ENCODE measurements around the gene GEMIN7. TPM values are rescaled to one million over a fixed set of nuclear protein-coding genes. Genes with fewer than 3 reads are reported as not detected.

Gene GEMIN7
- total RNA-seq (10 to 100 TPM; 14.4 to 15.4 TPM), polyA plus RNA-seq (ENCODE audit: insufficient read length in 2 of 2) (10 to 100 TPM; 24.0 to 27.4 TPM)
- long read RNA-seq, donor 1, partial matches to known transcripts, result 0 of 4 reads
- long read RNA-seq, donor 1, other reads (novel, unspliced or antisense), result 0 of 4 reads
- long read RNA-seq, donor 2, partial matches to known transcripts, result 0 of 2 reads
- long read RNA-seq, donor 2, other reads (novel, unspliced or antisense), result 0 of 2 reads
- long read RNA-seq, donor 3, partial matches to known transcripts, result 0 of 4 reads
- long read RNA-seq, donor 3, other reads (novel, unspliced or antisense), result 0 of 4 reads
- long read RNA-seq, donor 4, transcript GEMIN7-201 (3 exons, 1,657 nt), result major isoform, 7 of 20 reads
- long read RNA-seq, donor 4, partial matches to known transcripts, result 8 of 20 reads
- long read RNA-seq, donor 4, other reads (novel, unspliced or antisense), result 0 of 20 reads

- Histone ChIP-seq H3K27me3 (ENCODE audit: control insufficient read depth, insufficient read depth, low read length) (peaks cover 14% of the 10 kb centered on the region), H3K27ac (ENCODE audit: low read depth, low read length) (no peak within 1 kb of the TSS), H3K4me3 (ENCODE audit: low read depth, low read length) (peak within 1 kb of the TSS; percentile 84), H3K4me1 (ENCODE audit: control insufficient read depth, insufficient read depth, low read length) (peaks cover 32% of the 10 kb centered on the region), H3K9me3 (ENCODE audit: control insufficient read depth, insufficient read depth, low read length) (no peaks in the 10 kb centered on the region), H3K36me3 (ENCODE audit: control insufficient read depth, insufficient read depth, low read length) (peaks cover 25% of the 10 kb centered on the region)
- under 1% methylated on average over 55 of the region's 61 CpGs for WGBS (ENCODE audit: insufficient coverage)
- peak in 3 of 6 donors; percentile 64 to 89 (median 85) for DNase-seq (ENCODE audit: low read depth in 4 of 6, low spot score in 6 of 6)
These were observed at the start of gene GEMIN7 for GRCh38 chr19:45079063-45079910. GEMIN7 (plus strand) TSS chr19:45079260; CDS start chr19:45090115, 10,855 bp downstream.

DNA sequence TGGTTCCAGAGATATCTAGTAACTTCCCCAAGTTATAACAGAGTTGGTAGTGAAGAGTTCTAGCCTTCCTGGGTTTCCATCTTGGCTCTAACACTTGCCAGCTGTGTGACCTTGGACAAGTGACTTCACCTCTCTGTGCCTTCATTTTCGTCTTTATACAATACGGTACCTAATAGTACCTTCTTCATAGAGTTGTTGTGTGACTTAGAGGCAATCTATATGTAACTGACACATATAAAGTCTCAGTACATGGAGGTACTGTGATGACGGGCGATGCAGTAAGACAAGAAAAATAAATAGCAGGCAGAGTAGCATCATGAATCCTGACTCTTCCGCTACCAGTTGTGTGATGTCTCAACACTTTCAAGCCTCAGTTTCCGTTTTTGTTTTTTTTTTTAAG lies 48.2 kb upstream of the GEMIN7 start:
- H3K9me3 ChIP-seq (ENCODE audit: control insufficient read depth, insufficient read depth, low read length), result no peaks in the 10 kb centered on the region
- no peak overlapping the region for H3K4me3 ChIP-seq (ENCODE audit: low read depth, low read length)
- DNase-seq (ENCODE audit: low read depth in 4 of 6, low spot score in 6 of 6), result no peak
- peaks cover 21% of the 10 kb centered on the region for H3K36me3 ChIP-seq (ENCODE audit: control insufficient read depth, insufficient read depth, low read length)
- no peaks in the 10 kb centered on the region for H3K27me3 ChIP-seq (ENCODE audit: control insufficient read depth, insufficient read depth, low read length)
- WGBS (ENCODE audit: insufficient coverage), result 98% methylated on average over 4 of the region's 6 CpGs
- H3K4me1 ChIP-seq (ENCODE audit: control insufficient read depth, insufficient read depth, low read length), result no peaks in the 10 kb centered on the region
- H3K27ac ChIP-seq (ENCODE audit: low read depth, low read length), result no peak overlapping the region

DNA sequence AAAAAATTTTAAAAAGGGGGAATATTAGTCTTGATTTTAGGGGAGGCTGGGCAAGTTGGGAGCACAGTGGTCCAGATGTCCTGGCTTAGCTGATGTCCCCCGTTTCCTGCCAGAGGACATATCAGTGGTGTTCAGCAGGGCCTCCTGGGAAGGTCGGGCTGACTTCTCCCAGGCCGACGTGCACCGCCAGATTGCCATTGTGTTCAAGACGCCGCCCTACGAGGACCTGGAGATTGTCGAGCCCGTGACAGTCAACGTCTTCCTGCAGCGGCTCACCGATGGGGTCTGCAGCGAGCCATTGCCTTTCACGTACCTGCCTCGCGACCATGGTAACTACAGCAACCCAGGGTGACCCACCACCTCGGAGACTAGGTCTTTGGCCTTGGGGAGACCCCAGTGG lies 46.6 kb upstream of the GEMIN7 start:
- Histone ChIP-seq H3K4me3 (ENCODE audit: low read depth, low read length) (no peak overlapping the region), H3K9me3 (ENCODE audit: control insufficient read depth, insufficient read depth, low read length) (no peaks in the 10 kb centered on the region), H3K27me3 (ENCODE audit: control insufficient read depth, insufficient read depth, low read length) (no peaks in the 10 kb centered on the region), H3K4me1 (ENCODE audit: control insufficient read depth, insufficient read depth, low read length) (no peaks in the 10 kb centered on the region), H3K27ac (ENCODE audit: low read depth, low read length) (no peak overlapping the region), H3K36me3 (ENCODE audit: control insufficient read depth, insufficient read depth, low read length) (peaks cover 25% of the 10 kb centered on the region)
- WGBS (ENCODE audit: insufficient coverage), result 81% methylated on average over 18 of the region's 18 CpGs
- no peak for DNase-seq (ENCODE audit: low read depth in 4 of 6, low spot score in 6 of 6)

DNA sequence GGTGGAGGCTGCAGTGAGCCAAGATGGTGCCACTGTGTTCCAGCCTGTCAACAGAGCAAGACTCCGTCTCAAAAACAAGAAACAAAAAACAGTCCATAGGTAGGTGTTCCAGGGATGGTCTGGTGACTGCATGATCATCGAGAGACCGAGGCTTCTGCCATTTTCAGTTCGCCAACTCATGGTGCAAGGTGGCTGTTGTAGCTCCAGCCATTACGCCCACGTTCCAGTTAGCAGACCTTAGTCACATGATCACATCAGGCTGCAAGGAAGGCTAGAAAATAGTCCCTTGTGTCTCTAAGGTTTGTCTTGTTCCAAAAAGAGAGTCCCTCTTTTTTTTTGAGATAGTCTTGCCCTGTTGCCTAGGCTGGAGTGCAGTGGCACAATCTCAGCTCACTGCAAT lies 43.3 kb upstream of the GEMIN7 start:
- H3K36me3 ChIP-seq (ENCODE audit: control insufficient read depth, insufficient read depth, low read length), result peaks cover 32% of the 10 kb centered on the region
- peaks cover 22% of the 10 kb centered on the region for H3K4me1 ChIP-seq (ENCODE audit: control insufficient read depth, insufficient read depth, low read length)
- H3K9me3 ChIP-seq (ENCODE audit: control insufficient read depth, insufficient read depth, low read length), result no peaks in the 10 kb centered on the region
- H3K27me3 ChIP-seq (ENCODE audit: control insufficient read depth, insufficient read depth, low read length), result no peaks in the 10 kb centered on the region
- H3K27ac ChIP-seq (ENCODE audit: low read depth, low read length), result no peak overlapping the region
- DNase-seq (ENCODE audit: low read depth in 4 of 6, low spot score in 6 of 6), result no peak
- no peak overlapping the region for H3K4me3 ChIP-seq (ENCODE audit: low read depth, low read length)
- WGBS (ENCODE audit: insufficient coverage), result 94% methylated on average over 6 of the region's 6 CpGs

DNA sequence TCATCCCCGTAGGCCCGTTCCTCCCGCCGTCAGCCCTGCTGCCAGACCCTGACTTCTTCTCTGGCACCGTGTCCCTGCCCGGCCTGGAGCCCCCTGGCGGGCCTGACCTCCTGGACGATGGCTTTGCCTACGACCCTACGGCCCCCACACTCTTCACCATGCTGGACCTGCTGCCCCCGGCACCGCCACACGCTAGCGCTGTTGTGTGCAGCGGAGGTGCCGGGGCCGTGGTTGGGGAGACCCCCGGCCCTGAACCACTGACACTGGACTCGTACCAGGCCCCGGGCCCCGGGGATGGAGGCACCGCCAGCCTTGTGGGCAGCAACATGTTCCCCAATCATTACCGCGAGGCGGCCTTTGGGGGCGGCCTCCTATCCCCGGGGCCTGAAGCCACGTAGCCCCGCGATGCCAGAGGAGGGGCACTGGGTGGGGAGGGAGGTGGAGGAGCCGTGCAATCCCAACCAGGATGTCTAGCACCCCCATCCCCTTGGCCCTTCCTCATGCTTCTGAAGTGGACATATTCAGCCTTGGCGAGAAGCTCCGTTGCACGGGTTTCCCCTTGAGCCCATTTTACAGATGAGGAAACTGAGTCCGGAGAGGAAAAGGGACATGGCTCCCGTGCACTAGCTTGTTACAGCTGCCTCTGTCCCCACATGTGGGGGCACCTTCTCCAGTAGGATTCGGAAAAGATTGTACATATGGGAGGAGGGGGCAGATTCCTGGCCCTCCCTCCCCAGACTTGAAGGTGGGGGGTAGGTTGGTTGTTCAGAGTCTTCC lies 41.5 kb upstream of the GEMIN7 start:
- 88% methylated on average over 30 of the region's 37 CpGs for WGBS (ENCODE audit: insufficient coverage)
- no peak overlapping the region for H3K27ac ChIP-seq (ENCODE audit: low read depth, low read length)
- H3K4me3 ChIP-seq (ENCODE audit: low read depth, low read length), result no peak overlapping the region
- H3K4me1 ChIP-seq (ENCODE audit: control insufficient read depth, insufficient read depth, low read length), result peaks cover 23% of the 10 kb centered on the region
- no peak for DNase-seq (ENCODE audit: low read depth in 4 of 6, low spot score in 6 of 6)
- H3K9me3 ChIP-seq (ENCODE audit: control insufficient read depth, insufficient read depth, low read length), result no peaks in the 10 kb centered on the region
- peaks cover 44% of the 10 kb centered on the region for H3K36me3 ChIP-seq (ENCODE audit: control insufficient read depth, insufficient read depth, low read length)
- H3K27me3 ChIP-seq (ENCODE audit: control insufficient read depth, insufficient read depth, low read length), result no peaks in the 10 kb centered on the region

- no peaks in the 10 kb centered on the region for H3K27me3 ChIP-seq (ENCODE audit: control insufficient read depth, insufficient read depth, low read length)
These were observed 39.8 kb upstream of the GEMIN7 start, which contains the start of gene CLASRP for GRCh38 chr19:45038931-45039893. CLASRP (plus strand) TSS chr19:45039045; CDS start chr19:45040213, 1,168 bp downstream.

GRCh38 chr19:45040059-45040771 lies 38.8 kb upstream of the GEMIN7 start:
- no peak for DNase-seq (ENCODE audit: low read depth in 4 of 6, low spot score in 6 of 6)
- no peak overlapping the region for H3K27ac ChIP-seq (ENCODE audit: low read depth, low read length)
- peak overlapping the region; percentile 89 for H3K4me3 ChIP-seq (ENCODE audit: low read depth, low read length)
- H3K27me3 ChIP-seq (ENCODE audit: control insufficient read depth, insufficient read depth, low read length), result no peaks in the 10 kb centered on the region
- WGBS (ENCODE audit: insufficient coverage), result 88% methylated on average over 13 of the region's 19 CpGs
- no peaks in the 10 kb centered on the region for H3K9me3 ChIP-seq (ENCODE audit: control insufficient read depth, insufficient read depth, low read length)
- peaks cover 56% of the 10 kb centered on the region for H3K36me3 ChIP-seq (ENCODE audit: control insufficient read depth, insufficient read depth, low read length)
- H3K4me1 ChIP-seq (ENCODE audit: control insufficient read depth, insufficient read depth, low read length), result peaks cover 32% of the 10 kb centered on the region

More at GRCh38 chr19:45038931-45039893, 39.8 kb upstream of the GEMIN7 start, which contains the start of gene CLASRP:
- peaks cover 23% of the 10 kb centered on the region for H3K4me1 ChIP-seq (ENCODE audit: control insufficient read depth, insufficient read depth, low read length)
- peaks cover 48% of the 10 kb centered on the region for H3K36me3 ChIP-seq (ENCODE audit: control insufficient read depth, insufficient read depth, low read length)
- peak within 1 kb of the TSS; percentile 91 for H3K27ac ChIP-seq (ENCODE audit: low read depth, low read length)
- WGBS (ENCODE audit: insufficient coverage), result 2% methylated on average over 62 of the region's 62 CpGs
- H3K9me3 ChIP-seq (ENCODE audit: control insufficient read depth, insufficient read depth, low read length), result no peaks in the 10 kb centered on the region
- peak within 1 kb of the TSS; percentile 89 for H3K4me3 ChIP-seq (ENCODE audit: low read depth, low read length)
- peak; percentile 75 to 97 (median 84) for DNase-seq (ENCODE audit: low read depth in 4 of 6, low spot score in 6 of 6)

DNA sequence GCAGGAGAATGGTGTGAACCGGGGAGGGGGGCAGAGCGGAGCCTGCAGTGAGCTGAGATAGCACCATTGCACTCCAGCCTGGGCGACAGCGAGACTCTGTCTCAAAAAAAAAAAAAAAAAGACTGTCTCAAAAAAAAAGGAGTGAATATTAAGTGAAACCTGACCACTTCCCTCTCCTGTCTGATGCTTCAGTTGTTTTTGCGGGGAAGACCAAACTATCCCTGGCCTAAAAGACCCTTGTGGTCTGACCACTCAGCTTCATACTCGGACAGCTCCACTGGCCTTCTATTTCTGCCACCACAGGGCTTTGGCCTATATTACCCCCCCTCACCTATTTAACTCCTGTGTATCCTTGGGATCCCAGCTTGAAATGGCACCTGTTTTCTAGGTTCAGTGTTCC lies 37.9 kb upstream of the GEMIN7 start:
- WGBS (ENCODE audit: insufficient coverage), result 96% methylated on average over 2 of the region's 6 CpGs
- peaks cover 41% of the 10 kb centered on the region for H3K4me1 ChIP-seq (ENCODE audit: control insufficient read depth, insufficient read depth, low read length)
- no peak overlapping the region for H3K4me3 ChIP-seq (ENCODE audit: low read depth, low read length)
- DNase-seq (ENCODE audit: low read depth in 4 of 6, low spot score in 6 of 6), result no peak
- H3K36me3 ChIP-seq (ENCODE audit: control insufficient read depth, insufficient read depth, low read length), result peaks cover 52% of the 10 kb centered on the region
- H3K27ac ChIP-seq (ENCODE audit: low read depth, low read length), result no peak overlapping the region
- no peaks in the 10 kb centered on the region for H3K27me3 ChIP-seq (ENCODE audit: control insufficient read depth, insufficient read depth, low read length)
- no peaks in the 10 kb centered on the region for H3K9me3 ChIP-seq (ENCODE audit: control insufficient read depth, insufficient read depth, low read length)

All from spinal cord (tissue), 10 donors.